ENCODE results near the gene P2RY14. TPM values are rescaled to one million over a fixed set of nuclear protein-coding genes. Genes with fewer than 3 reads are reported as not detected.

The P2RY14 gene
- total and polyA plus RNA-seq, 2 experiments from 2014 or later = 0.95 TPM; not detected in 1

DNA sequence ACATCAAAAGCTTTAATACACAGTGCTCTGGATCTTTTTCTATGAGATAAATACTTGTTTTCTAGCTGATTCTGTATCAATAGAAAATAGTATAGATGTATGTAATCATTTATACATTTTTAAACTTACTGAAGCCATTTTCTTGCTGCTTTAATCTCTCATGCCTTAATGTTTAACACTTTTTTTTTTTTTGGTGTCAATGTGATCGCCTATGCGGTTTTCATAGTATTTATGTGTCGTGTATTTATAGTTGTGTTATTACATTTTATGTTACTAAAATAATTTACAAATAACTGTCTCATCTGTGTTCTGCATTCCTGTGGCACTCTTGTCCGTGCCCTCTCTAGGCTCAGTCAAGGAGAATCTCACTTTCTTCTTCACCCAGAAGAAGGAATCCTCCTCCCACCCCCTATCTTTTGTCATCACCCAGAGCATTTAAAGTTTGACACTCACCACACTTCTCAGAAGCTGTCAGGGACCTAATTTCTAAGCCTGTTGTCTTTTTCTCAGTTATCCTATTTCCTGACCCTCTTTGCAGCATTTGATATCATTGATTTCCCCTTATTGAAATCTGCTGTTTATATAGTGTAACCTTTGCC, 54.0 kb downstream of the P2RY14 start (continued):
- TF ChIP-seq ZNF462 (CRISPR knock-in tag; IDR thresholded peaks at IDR 0.05) (no peak), EZH2phosphoT487 (IDR thresholded peaks at IDR 0.05; ENCODE audit: unreplicated experiment) (no peak), STAT1 (IDR thresholded peaks at IDR 0.05; ENCODE audit: unreplicated experiment) (no peak), NANOG (IDR thresholded peaks at IDR 0.05; ENCODE audit: borderline replicate concordance) (no peak), CREB1 (CRISPR knock-in tag; IDR thresholded peaks at IDR 0.05; ENCODE audit: low read depth) (no peak), ETS1 (IDR thresholded peaks at IDR 0.05) (no peak)
- TF ChIP-seq, protein P1, sequence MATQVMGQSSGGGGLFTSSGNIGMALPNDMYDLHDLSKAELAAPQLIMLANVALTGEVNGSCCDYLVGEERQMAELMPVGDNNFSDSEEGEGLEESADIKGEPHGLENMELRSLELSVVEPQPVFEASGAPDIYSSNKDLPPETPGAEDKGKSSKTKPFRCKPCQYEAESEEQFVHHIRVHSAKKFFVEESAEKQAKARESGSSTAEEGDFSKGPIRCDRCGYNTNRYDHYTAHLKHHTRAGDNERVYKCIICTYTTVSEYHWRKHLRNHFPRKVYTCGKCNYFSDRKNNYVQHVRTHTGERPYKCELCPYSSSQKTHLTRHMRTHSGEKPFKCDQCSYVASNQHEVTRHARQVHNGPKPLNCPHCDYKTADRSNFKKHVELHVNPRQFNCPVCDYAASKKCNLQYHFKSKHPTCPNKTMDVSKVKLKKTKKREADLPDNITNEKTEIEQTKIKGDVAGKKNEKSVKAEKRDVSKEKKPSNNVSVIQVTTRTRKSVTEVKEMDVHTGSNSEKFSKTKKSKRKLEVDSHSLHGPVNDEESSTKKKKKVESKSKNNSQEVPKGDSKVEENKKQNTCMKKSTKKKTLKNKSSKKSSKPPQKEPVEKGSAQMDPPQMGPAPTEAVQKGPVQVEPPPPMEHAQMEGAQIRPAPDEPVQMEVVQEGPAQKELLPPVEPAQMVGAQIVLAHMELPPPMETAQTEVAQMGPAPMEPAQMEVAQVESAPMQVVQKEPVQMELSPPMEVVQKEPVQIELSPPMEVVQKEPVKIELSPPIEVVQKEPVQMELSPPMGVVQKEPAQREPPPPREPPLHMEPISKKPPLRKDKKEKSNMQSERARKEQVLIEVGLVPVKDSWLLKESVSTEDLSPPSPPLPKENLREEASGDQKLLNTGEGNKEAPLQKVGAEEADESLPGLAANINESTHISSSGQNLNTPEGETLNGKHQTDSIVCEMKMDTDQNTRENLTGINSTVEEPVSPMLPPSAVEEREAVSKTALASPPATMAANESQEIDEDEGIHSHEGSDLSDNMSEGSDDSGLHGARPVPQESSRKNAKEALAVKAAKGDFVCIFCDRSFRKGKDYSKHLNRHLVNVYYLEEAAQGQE (IDR thresholded peaks at IDR 0.05; ENCODE audit: unreplicated experiment) = no peak
